ENCODE results near the gene NECTIN3. TPM values are rescaled to one million over a fixed set of nuclear protein-coding genes. Genes with fewer than 3 reads are reported as not detected.

NECTIN3 gene
- polyA plus RNA-seq, 4 donors: 36.9 to 52.3 (median 44.1) TPM

DNA sequence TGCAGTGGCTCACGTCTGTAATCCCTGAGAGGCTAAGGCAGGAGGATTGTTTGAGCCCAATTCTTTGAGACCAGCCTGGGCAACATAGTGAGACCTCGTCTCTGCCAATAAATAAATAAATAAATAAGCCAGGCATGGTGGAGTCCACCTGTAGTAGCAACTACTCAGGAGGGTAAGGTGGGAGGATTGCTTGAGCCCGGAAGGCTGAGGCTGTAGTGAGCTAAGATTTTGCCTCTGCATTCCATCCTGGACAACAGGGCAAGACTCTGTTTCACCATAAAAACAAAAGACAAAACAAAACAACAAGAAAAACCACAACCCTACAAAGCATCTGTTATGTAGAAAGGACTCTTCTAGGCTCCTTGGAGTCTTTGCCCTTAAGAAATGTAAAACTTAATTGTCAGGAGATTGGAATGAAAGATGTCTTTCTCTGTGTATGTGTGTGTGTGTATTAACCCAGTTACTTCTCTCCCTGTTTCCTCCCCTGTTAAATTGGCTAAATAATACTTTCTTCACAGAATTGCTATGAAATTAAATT is 9.5 kb downstream of the NECTIN3 start:
- DNase-seq (ENCODE audit: low read depth in 4 of 4, low spot score in 3 of 4): no peak

DNA sequence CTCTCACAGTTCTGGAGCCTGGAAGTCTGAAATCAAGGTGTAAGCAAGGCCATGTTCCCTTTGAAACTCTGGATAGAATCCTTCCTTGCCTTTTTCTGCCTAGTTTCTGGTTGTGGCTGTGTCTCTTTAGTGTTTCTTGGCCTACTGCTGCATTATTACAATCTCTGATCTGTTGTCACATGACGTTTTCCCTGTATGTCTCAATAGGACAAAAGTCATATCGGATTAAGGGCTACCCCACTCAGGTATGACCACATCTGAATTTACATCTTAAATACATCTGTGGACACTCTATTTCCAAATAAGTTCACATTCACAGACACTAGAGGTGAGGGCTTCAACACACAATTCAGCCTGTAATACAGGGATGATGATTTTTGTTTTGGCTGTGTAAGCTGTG is 13.3 kb downstream of the NECTIN3 start:
- no peak for DNase-seq (ENCODE audit: low read depth in 4 of 4, low spot score in 3 of 4)

DNA sequence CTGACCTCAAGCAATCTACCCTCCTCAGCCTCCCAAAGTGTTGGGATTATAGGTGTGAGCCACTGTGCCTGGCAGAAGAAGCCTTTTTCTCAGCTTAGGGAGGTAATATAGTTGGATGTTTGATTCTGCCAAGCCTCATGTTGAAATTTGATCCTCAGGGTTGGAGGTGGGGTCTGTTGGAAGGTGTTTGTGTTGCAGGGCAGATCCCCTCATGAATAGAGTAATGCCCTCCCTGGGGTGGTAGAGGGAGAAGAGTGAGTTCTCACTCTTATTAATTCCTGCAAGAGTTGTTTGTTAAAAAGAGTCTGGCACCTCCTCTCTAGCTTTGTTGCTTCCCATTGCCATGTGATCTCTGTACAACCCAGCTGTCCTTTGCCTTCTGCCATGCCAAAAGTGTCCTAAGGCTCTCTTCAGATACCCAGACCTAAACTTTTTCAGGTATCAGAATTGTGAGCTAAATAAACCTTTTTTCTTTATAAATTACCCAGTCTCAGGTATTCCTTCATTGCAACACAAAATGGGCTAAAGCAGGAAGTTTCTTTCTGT is 16.4 kb downstream of the NECTIN3 start:
- DNase-seq (ENCODE audit: low read depth in 4 of 4, low spot score in 3 of 4): no peak

DNA sequence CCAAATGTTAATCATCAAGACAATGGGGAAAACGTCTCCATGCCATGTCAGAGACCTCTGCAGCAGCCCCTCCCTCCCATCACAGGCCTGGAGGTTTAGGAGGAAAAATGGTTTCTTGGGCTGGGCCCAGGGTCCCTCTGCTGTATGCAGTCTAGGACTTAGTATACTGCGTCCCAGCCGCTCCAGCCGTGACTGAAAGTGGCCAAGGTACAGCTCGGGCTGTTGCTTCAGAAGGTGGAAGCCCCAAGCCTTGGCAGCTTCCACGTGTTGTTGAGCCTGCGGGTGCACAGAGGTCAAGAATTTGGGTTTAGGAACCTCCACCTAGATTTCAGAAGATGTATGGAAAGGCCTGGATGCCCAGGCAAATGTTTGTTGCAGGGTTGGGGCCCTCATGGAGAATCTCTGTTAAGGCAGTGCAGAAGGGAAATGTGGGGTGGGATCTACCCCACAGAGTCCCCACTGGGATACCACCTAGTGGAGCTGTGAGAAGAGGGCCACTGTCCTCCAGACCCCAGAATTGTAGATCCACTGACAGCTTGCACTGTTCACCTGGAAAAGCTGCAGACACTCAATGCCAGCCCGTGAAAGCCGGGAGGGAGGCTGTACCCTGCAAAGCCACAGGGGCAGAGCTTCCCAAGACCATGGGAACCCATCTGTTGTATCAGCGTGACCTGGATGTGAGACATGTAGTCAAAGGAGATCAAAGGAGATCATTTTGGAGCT is 25.0 kb downstream of the NECTIN3 start:
- no peak for DNase-seq (ENCODE audit: low read depth in 4 of 4, low spot score in 3 of 4)

DNA sequence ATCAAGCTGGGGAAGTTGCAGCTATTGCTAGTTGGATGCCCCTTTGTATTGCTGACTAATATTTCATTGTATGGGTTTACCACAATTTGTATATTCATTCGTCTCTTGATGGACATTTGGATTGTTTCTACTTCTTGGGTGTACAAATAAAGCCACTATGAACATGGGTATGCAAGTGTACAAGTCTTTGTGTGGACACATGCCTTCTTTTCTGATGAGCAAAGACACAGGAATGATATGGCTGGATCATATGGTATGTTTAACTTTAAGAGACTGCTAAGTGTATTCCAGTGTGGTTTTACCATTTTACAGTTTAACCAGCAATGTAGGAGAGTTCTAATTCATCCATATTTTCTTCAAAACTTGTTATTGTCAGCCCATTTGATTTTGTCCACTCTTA is 32.2 kb downstream of the NECTIN3 start:
- no peak for DNase-seq (ENCODE audit: low read depth in 4 of 4, low spot score in 3 of 4)

DNA sequence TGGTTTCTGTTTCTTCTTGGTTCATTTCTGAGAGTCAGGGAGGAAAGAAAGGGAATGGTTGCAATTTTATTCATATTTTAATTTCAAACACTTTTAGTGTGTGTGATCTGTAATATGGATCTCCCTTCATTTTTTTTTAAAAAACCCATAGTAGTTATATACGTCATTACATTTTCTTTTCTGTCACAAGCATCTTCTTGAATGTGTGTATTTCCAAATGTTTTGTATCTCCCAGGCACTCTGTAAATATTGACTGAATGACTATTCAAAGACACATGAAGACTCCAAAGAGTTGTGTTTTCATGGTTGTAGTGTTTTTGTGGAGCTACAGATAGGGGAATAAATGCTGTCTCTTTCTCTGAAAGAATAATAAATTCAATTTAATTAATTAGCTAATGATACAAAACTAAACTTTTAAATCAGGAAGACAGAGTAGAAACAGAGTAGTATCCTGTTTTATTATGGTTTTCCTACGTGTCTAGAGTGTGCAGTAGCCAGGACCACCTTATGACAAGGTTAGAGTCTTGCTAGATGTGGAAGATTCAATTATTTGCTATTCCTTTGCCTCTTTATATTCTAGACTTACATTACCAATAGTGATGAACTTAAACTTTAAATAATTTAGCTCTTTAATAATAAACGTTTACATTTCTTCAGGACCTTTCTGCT is 35.5 kb downstream of the NECTIN3 start:
- no peak for DNase-seq (ENCODE audit: low read depth in 4 of 4, low spot score in 3 of 4)

DNA sequence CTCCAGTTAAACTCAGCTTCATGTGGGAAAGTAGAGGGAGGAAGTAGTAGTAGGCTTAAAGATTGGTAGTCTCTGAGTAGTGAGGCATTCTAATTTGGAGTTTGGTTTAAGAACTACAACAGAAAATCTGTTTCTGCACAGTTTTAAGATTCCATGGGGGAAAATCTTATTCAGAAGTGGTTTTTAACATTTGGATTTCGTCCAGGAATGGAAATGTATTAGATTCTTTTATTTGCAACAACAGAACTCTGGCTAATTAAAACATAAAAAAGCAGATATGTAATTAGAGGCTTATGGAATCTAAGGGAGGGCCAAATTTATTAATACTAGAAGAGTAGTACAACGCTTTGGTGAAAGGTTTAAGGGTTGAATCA is 36.0 kb downstream of the NECTIN3 start:
- DNase-seq (ENCODE audit: low read depth in 4 of 4, low spot score in 3 of 4): no peak

DNA sequence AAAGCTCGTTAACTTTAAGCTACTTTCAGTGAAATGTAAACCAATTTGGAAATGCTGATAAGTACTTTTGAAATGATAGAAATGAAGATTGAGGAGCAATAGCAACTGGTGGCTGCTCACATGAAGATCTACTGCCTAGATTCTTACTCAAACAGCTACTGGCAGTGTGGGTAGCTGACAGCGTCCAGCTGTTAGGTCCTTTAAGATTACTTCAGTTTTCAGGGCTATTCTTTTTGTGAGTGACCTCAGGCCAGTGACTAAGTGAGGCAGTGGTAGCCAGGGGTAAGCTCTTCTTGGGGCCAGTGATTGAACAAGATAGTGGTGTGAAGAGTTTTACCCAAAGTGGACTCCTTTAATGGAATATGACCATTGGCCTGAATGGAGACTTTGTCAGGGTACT is 41.3 kb downstream of the NECTIN3 start:
- no peak for DNase-seq (ENCODE audit: low read depth in 4 of 4, low spot score in 3 of 4)

DNA sequence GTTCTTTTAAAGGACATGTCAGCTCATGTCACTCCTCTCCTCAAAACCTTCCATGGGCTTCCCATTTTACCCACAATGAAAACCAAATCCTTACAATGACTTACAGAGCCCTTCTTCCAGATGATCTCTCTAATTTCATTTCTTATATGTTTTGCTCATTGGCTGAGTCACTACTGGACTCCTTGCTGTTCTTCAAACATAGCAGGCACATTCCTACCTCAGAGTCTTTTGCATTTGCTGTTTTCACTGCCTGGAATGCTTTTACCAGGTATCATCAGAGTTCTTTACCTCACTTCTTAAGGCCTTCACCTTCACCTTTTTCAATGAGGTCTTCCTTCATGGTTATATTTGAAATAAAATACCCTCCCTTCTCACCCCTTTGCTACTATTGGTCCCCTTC is 57.3 kb downstream of the NECTIN3 start:
- no peak for DNase-seq (ENCODE audit: low read depth in 4 of 4, low spot score in 3 of 4)

DNA sequence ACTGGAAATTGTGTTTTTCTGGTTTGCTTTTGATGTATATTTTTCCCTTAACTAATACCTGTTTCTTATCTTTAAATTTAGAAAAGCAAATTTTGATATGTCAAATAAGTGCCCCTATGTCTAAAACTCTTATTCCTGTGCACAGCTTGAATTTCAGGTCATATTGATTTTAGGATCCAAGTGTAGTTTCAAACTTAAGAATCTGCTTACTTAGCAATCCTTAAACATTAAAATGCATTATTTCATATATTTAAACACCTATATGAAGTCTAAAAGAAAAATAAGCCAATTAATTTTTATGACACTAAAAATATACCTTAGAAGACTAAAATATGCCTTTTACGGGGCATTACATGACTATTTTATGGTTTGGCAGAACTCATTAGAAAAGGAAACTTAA is 59.2 kb downstream of the NECTIN3 start:
- DNase-seq (ENCODE audit: low read depth in 4 of 4, low spot score in 3 of 4): no peak

DNA sequence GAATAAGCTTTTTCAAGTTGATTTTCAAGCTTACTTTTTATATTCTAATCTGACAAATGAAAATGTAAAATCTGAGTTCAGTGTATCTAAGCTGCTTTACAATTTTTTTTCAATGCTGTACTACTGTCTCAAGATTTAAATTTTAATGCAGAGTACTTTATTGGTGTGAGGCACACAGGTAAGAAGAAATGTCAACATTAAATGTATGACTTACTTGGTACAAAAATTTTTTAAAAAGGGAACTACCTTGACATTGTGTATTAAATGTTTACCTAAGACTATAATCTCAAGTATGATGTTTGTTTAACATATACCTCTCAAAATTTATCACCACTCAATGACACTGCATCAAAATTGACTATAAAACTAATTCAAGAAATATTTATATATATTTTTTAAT is 62.7 kb downstream of the NECTIN3 start:
- no peak for DNase-seq (ENCODE audit: low read depth in 4 of 4, low spot score in 3 of 4)

DNA sequence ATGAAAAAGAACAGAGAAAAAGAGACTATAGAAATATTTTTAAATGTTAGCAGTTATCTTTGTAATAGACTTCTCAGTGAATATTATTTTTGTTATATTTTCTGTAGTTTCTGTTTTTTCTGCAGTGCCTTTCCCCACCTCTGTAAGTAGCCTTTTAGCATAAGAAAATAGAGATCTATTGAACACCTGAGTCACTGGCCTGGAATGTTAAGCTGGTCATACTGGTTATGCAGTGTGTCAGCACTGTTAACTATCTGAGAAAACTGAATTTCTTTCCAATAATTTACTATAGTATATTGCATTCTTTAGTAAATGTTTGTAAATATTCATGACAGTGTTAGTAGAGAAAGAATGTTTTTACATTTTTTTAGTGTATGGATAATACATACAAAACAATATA is 79.8 kb downstream of the NECTIN3 start:
- no peak for DNase-seq (ENCODE audit: low read depth in 4 of 4, low spot score in 3 of 4)

DNA sequence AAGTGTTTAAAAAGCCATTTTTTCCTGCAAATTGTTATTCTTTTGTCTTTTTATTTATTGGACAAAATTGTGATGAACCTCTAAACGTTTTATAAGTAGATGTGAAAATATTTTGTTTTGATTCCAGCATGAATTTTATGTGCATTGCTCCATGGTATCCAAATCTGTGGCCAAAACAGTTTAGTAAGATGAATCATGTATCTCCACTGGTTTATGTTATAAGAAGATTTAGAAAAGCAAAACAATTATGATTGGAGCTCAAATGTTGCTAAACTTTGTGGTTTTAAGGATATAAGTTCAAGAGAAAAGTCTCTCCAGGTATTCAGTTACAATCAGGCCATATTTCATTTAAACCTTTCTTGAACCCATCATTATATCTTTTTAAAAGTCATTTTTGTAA is 80.9 kb downstream of the NECTIN3 start:
- no peak for DNase-seq (ENCODE audit: low read depth in 4 of 4, low spot score in 3 of 4)

DNA sequence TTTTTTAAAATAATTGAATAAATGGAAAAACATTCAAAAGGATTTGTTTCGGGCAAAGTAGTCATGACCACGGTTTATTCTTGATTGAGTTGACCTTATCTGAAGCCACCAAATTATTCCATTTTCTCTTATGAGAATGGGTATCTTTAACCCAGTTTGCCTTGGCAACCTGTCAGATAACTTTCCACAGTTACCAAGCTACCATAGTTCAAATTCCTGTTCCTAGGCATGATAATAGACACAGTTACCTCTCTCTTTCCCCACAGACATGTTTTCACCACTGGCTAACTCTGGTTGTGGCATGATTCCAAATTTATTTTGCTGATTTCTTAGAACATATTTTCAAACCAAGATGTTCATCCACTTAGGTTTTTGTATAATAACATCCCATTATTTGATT is 84.9 kb downstream of the NECTIN3 start:
- no peak for DNase-seq (ENCODE audit: low read depth in 4 of 4, low spot score in 3 of 4)

DNA sequence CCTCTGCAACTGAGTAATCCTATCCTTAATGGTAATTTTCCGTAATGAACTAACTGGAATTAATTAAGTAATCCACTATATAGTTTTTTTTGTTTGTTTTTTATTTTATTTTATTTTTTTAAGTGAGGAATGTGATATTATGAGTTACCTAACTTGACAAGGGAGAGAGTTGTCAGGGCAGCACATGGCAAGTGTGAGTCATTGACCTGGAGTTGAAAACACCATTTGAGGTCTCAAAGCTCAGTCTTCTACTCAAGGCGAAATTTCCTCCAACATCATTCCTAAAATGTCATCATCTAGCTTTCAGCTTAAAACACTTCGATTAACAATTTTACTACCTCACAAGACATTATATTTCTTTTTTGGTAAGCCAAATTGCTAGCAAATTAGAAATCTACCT is 87.8 kb downstream of the NECTIN3 start:
- no peak for DNase-seq (ENCODE audit: low read depth in 4 of 4, low spot score in 3 of 4)

DNA sequence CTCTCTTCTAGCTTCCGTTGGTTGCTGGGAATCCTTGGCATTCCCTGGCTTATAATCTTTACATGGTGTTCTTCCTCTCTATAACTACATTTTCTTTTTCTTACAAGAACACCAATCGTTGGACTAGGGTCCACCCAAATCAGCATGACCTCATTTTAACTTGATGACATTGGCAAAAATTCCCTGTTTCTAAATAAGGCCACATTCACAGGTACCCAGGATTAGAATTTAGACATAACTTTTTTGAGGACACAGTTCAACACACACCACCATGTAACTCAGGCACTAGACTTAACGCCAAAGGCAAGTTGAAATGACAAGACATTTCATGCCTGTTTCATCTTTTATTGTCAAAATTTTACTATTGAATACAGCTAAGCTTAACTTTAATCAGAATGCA is 93.0 kb downstream of the NECTIN3 start:
- DNase-seq (ENCODE audit: low read depth in 4 of 4, low spot score in 3 of 4): no peak

DNA sequence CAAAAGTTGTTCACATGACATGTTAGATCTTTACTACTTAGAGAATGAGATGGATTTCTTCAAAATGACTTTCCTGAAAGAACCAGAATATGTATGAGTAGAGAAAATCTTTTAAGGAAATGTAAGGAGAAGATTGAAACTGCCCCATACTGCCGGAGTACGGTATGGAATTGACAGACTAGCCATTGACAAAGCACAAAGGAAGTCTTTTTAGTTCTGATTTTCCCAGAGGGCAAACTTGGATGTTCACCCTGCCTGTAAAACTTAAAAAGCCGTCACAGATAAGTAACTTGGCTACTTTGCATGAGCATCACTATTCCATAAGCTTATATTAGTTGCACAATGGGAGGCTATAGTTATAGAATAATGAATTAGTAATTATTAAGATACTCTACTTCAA is 93.8 kb downstream of the NECTIN3 start:
- DNase-seq (ENCODE audit: low read depth in 4 of 4, low spot score in 3 of 4): no peak

DNA sequence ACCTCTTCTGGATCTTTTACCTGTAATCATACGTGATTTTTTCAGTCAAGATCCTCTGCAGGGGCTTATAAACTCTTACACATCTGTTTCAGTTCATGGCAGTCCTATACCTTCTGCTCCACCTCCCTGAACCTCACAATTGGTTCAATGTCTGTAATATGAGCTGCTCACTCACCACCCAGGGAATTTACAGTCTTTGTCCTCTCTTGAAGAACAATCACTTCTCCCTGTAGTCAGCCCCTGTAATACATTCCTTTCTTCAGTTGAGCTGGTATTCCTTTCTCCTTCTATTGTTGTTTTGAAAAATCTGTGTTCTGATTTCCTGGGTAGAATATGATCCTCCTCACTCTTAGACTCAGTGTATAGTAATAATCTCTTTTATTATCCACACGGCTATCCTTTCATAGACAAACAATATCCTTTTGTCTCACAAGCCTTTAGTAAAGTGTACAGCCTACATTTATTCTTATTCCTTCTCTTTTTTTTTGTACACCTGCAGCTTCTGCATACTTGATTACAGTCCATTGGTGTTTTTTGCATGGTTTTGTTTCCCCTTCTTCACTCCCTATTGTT is 101.8 kb downstream of the NECTIN3 start:
- no peak for DNase-seq (ENCODE audit: low read depth in 4 of 4, low spot score in 3 of 4)

DNA sequence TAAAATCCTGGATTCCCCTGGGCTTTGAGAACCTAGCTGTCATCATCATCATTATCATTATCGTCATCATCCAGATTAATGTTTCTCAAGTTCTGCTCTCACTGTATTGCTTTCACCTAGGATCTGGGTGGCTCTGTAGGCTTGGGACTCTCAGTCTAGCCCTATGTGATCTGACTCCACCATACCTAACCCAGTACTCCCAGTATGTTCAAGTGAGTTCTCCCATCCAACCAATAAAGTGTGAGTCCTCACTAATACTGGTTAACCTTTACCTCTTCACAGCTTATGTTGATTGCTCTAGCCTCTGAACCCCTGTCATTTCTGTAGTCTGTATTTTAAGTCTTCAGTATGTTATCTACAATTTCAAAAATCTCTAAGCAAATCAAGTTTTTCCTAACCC is 102.3 kb downstream of the NECTIN3 start:
- no peak for DNase-seq (ENCODE audit: low read depth in 4 of 4, low spot score in 3 of 4)

DNA sequence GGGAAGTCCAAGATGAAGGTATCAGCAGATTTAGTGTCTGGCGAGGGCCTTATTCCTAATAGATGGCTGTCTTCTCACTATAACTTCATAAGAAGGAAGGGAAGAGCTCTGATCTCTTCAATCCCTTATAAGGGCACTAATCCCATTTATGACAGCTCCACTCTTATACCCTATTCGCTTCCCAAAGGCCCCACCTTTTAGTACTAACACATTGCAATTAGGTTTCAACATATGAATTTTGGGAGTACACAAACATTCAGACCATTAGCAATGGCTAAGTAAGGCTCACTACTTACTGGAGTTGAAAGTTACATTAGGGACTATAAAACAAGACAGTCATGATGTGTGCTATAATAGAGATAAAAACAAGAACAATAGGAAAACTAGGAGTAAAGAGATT is 118.9 kb downstream of the NECTIN3 start:
- no peak for DNase-seq (ENCODE audit: low read depth in 4 of 4, low spot score in 3 of 4)

DNA sequence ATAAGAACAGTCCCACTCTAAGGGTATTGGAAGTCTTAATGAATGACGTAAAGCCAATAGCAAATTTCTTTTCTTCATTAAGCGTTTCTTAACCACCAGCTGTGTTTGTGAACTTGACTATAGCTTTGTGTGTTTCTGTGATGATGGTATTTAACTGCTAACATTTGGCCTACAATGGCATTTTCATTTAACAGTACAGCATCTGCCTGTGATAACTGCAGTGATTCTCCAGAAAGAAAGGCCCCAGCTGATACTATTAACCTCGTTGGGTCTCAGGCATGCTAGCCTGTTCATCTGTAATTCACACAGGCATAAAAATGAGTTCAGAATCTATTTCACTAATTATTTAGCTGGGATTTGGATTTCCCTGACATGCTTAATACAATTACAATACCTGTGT is 121.9 kb downstream of the NECTIN3 start:
- no peak for DNase-seq (ENCODE audit: low read depth in 4 of 4, low spot score in 3 of 4)

DNA sequence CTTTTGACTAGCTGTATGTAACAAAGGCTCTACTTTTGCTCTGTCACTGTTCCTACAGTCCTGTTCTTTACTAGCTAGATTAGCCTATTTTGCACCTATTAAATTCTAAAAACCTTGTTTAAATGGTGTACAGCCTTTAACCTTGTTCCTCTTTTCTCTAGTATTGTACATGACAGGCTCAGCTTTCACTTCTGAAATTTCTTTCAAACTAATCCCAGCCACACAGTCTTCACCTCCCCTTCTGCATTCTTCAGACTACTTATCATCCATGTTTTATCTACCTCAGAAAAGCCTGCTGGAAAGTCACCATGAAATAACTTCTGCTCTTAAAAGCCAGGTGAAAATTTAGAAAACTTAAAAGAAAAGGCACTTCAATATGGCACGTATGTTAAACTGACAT is 122.4 kb downstream of the NECTIN3 start:
- DNase-seq (ENCODE audit: low read depth in 4 of 4, low spot score in 3 of 4): no peak
